SK-N-SH treated with all-trans-retinoic acid at 6 μM for 48 hours (cell line): ENCODE results near the gene PGR.

Experiments
- ATAC-seq: fragments of 200-7000 bp; cut with Tn5 transposase; 3 replicates; pipeline ENCODE4 v1.9.1; 2020; ENCODE audit warnings: mild to moderate bottlenecking, moderate library complexity
- ARNTL ChIP-seq: fragments of 450-650 bp; formaldehyde crosslinking; IDR thresholded peaks from 2 replicates; pipeline ENCODE4 v1.5.0; 2020; ENCODE audit warnings: low read depth, mild to moderate bottlenecking, moderate library complexity, borderline replicate concordance
- BACH2 ChIP-seq: fragments of 250-450 bp; sonication (Bioruptor Pico); IDR thresholded peaks from 2 replicates; pipeline ENCODE4 v1.9.0; 2021; ENCODE audit warnings: mild to moderate bottlenecking, borderline replicate concordance
- CSDC2 ChIP-seq: fragments of 250-450 bp; sonication (Bioruptor Pico); IDR thresholded peaks from 2 replicates; pipeline ENCODE4 v1.5.0; 2020; ENCODE audit warnings: mild to moderate bottlenecking, moderate library complexity
- ESRRG ChIP-seq: fragments of 250-450 bp; sonication (Bioruptor Pico); IDR thresholded peaks from 2 replicates; pipeline ENCODE4 v1.6.1; 2021; ENCODE audit warnings: mild to moderate bottlenecking
- GLIS3 ChIP-seq: fragments of 250-450 bp; sonication (Bioruptor Pico); IDR thresholded peaks from 2 replicates; pipeline ENCODE4 v1.5.0; 2020; ENCODE audit warnings: mild to moderate bottlenecking, moderate library complexity
- ISL1 ChIP-seq: fragments of 250-450 bp; sonication (Bioruptor Pico); IDR thresholded peaks from 2 replicates; pipeline ENCODE4 v2.1.2; 2022; ENCODE audit warnings: mild to moderate bottlenecking, moderate library complexity
- OSR1 ChIP-seq: fragments of 250-450 bp; sonication (Bioruptor Pico); IDR thresholded peaks from 2 replicates; pipeline ENCODE4 v1.8.0; 2022; ENCODE audit warnings: moderate library complexity, mild to moderate bottlenecking, inconsistent platforms
- PPARA ChIP-seq: fragments of 250-450 bp; sonication (Bioruptor Pico); IDR thresholded peaks from 2 replicates; pipeline ENCODE4 v1.5.0; 2020; ENCODE audit warnings: mild to moderate bottlenecking, borderline replicate concordance
- RARB ChIP-seq: fragments of 250-450 bp; sonication (Bioruptor Pico); IDR thresholded peaks from 2 replicates; pipeline ENCODE4 v1.8.0; 2021; ENCODE audit warnings: mild to moderate bottlenecking, moderate library complexity
- TCF4 ChIP-seq: fragments of 250-450 bp; sonication (Bioruptor Pico); IDR thresholded peaks from 2 replicates; pipeline ENCODE4 v1.8.0; 2021; ENCODE audit warnings: mild to moderate bottlenecking, moderate library complexity, borderline replicate concordance
- TOX ChIP-seq: fragments of 250-450 bp; sonication (Bioruptor Pico); IDR thresholded peaks from 2 replicates; pipeline ENCODE4 v1.8.0; 2021; ENCODE audit warnings: mild to moderate bottlenecking, moderate library complexity, borderline replicate concordance
- ZFP3 ChIP-seq: fragments of 250-450 bp; sonication (Bioruptor Pico); IDR thresholded peaks from 2 replicates; pipeline ENCODE4 v1.5.0; 2020; ENCODE audit warnings: mild to moderate bottlenecking, moderate library complexity
- ZFP30 ChIP-seq: fragments of 450-650 bp; formaldehyde crosslinking; IDR thresholded peaks from 2 replicates; pipeline ENCODE4 v1.5.0; 2022; ENCODE audit warnings: mild to moderate bottlenecking, moderate library complexity
- ZNF565 ChIP-seq: fragments of 450-650 bp; formaldehyde crosslinking; conservative IDR thresholded peaks from 2 replicates; pipeline ENCODE4 v1.5.0; 2020; ENCODE audit warnings: low read depth, mild to moderate bottlenecking, moderate library complexity
- ZNF70 ChIP-seq: fragments of 450-650 bp; formaldehyde crosslinking; IDR thresholded peaks from 2 replicates; pipeline ENCODE4 v1.5.0; 2020; ENCODE audit warnings: mild to moderate bottlenecking, moderate library complexity
- ZNF8 ChIP-seq: fragments of 450-650 bp; formaldehyde crosslinking; IDR thresholded peaks from 2 replicates; pipeline ENCODE4 v1.5.0; 2020; ENCODE audit warnings: mild to moderate bottlenecking, moderate library complexity
- TF ChIP-seq, protein P1 (sequence below): fragments of 250-450 bp; sonication (Bioruptor Pico); IDR thresholded peaks from 2 replicates; pipeline ENCODE4 v1.5.0; 2020; ENCODE audit warnings: mild to moderate bottlenecking, moderate library complexity
- TF ChIP-seq, protein P2 (sequence below): fragments of 250-450 bp; sonication (Bioruptor Pico); IDR thresholded peaks from 2 replicates; pipeline ENCODE4 v1.8.0; 2021; ENCODE audit warnings: low read depth, mild to moderate bottlenecking, moderate library complexity, borderline replicate concordance
- TF ChIP-seq, protein P3 (sequence below): fragments of 250-450 bp; sonication (Bioruptor Pico); IDR thresholded peaks from 2 replicates; pipeline ENCODE4 v1.8.0; 2020; ENCODE audit warnings: mild to moderate bottlenecking, moderate library complexity, borderline replicate concordance
- TF ChIP-seq, protein P4 (sequence below): fragments of 250-450 bp; sonication (Bioruptor Pico); IDR thresholded peaks from 2 replicates; pipeline ENCODE4 v1.5.1; 2021; ENCODE audit warnings: mild to moderate bottlenecking, moderate library complexity
- TF ChIP-seq, protein P5 (sequence below): fragments of 250-450 bp; sonication (Bioruptor Pico); IDR thresholded peaks from 2 replicates; pipeline ENCODE4 v1.5.1; 2020; ENCODE audit warnings: low read depth, mild to moderate bottlenecking, moderate library complexity

PGR gene

DNA sequence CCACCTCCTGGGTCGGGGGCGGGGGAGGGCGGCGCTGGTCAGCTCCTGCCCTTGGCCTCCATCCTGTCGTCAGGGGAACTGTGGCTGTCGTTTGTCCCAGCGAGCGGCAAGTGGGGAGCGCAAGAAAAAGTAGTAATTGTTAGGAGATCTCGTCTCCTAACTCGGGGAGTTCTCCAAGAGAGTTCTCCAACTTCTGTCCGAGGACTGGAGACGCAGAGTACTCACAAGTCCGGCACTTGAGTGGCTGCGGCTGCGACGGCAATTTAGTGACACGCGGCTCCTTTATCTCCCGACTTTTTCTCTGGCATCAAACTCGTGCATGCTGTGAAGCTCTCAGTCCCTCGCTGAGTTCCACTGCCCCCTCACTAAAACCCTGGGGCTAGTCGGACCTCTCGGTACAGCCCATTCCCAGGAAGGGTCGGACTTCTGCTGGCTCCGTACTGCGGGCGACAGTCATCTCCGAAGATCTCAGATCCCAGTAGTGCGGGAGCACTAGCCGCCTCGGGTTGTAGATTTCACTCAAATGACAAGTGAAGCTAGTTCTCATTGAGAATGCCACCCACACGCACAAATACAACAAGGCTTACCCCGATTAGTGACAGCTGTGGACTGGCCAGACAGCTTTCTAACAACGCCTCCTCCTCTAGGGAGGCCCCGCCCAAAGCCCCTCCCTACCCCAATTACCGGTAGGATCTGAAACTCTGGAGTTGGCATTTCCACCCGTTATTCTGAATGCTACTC lies at the start of gene PGR:
Gene PGR, minus strand, starts transcription at position 611 of the 741 bp plus-strand sequence. CDS start 743 bp downstream, outside the sequence.
- TF ChIP-seq ESRRG (CRISPR knock-in tag) (no peak), BACH2 (CRISPR knock-in tag) (no peak), TOX (no peak), GLIS3 (CRISPR knock-in tag) (no peak), RARB (CRISPR knock-in tag) (no peak), CSDC2 (CRISPR knock-in tag) (no peak), TCF4 (CRISPR knock-in tag) (no peak)
- no peak for ATAC-seq

DNA sequence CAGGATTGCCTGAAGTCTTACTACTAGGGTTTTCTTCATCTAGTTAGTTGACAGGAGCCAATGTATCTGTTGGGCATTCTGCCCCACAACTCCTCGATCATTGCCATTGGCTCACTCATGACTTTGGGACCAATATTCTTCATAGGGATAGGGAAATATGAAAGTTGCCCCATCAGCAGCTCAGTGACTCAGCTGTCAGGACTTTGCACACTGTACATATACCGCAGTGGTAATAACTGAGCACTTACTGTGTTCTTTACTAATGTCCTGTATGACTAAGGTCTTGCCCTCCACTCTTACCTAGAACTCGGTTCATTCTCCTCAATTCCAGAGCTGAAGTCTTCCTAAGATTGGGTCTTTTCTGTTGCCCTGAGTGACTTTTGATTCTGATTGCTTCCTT lies 46.8 kb upstream of the PGR start:
- TF ChIP-seq, protein P1, sequence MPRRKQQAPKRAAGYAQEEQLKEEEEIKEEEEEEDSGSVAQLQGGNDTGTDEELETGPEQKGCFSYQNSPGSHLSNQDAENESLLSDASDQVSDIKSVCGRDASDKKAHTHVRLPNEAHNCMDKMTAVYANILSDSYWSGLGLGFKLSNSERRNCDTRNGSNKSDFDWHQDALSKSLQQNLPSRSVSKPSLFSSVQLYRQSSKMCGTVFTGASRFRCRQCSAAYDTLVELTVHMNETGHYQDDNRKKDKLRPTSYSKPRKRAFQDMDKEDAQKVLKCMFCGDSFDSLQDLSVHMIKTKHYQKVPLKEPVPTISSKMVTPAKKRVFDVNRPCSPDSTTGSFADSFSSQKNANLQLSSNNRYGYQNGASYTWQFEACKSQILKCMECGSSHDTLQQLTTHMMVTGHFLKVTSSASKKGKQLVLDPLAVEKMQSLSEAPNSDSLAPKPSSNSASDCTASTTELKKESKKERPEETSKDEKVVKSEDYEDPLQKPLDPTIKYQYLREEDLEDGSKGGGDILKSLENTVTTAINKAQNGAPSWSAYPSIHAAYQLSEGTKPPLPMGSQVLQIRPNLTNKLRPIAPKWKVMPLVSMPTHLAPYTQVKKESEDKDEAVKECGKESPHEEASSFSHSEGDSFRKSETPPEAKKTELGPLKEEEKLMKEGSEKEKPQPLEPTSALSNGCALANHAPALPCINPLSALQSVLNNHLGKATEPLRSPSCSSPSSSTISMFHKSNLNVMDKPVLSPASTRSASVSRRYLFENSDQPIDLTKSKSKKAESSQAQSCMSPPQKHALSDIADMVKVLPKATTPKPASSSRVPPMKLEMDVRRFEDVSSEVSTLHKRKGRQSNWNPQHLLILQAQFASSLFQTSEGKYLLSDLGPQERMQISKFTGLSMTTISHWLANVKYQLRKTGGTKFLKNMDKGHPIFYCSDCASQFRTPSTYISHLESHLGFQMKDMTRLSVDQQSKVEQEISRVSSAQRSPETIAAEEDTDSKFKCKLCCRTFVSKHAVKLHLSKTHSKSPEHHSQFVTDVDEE (CRISPR knock-in tag): no peak
- no peak for TF ChIP-seq BACH2 (CRISPR knock-in tag)
- TF ChIP-seq, protein P2, sequence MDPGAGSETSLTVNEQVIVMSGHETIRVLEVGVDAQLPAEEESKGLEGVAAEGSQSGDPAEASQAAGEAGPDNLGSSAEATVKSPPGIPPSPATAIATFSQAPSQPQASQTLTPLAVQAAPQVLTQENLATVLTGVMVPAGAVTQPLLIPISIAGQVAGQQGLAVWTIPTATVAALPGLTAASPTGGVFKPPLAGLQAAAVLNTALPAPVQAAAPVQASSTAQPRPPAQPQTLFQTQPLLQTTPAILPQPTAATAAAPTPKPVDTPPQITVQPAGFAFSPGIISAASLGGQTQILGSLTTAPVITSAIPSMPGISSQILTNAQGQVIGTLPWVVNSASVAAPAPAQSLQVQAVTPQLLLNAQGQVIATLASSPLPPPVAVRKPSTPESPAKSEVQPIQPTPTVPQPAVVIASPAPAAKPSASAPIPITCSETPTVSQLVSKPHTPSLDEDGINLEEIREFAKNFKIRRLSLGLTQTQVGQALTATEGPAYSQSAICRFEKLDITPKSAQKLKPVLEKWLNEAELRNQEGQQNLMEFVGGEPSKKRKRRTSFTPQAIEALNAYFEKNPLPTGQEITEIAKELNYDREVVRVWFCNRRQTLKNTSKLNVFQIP (CRISPR knock-in tag): no peak
- no peak for TF ChIP-seq ISL1 (CRISPR knock-in tag)
- TF ChIP-seq, protein P3, sequence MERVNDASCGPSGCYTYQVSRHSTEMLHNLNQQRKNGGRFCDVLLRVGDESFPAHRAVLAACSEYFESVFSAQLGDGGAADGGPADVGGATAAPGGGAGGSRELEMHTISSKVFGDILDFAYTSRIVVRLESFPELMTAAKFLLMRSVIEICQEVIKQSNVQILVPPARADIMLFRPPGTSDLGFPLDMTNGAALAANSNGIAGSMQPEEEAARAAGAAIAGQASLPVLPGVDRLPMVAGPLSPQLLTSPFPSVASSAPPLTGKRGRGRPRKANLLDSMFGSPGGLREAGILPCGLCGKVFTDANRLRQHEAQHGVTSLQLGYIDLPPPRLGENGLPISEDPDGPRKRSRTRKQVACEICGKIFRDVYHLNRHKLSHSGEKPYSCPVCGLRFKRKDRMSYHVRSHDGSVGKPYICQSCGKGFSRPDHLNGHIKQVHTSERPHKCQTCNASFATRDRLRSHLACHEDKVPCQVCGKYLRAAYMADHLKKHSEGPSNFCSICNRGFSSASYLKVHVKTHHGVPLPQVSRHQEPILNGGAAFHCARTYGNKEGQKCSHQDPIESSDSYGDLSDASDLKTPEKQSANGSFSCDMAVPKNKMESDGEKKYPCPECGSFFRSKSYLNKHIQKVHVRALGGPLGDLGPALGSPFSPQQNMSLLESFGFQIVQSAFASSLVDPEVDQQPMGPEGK (CRISPR knock-in tag): no peak
- no peak for TF ChIP-seq CSDC2 (CRISPR knock-in tag)
- ATAC-seq: no peak

DNA sequence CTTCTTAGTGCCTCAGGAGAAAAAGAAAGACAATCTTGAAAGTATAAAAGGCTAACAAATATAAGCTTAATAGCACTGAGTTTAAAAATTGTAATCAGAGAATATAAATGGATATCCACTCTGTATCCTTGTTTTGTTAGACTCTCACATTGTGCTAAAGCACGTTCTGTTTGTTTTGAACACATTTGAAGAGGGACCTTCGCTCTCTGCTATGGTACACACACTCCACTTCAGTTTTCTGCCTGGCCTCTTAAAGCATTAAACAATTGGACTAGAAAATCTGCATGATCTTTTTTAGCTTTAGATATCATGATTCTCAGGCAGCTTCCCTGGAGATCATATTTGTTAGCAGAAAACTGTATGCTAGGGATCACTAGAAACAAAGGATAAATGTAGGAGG lies 40.3 kb upstream of the PGR start:
- no peak for TF ChIP-seq ZNF8 (CRISPR knock-in tag)
- no peak for TF ChIP-seq RARB (CRISPR knock-in tag)
- no peak for TF ChIP-seq ZNF70 (CRISPR knock-in tag)
- TF ChIP-seq GLIS3 (CRISPR knock-in tag): no peak
- TF ChIP-seq ZFP3 (CRISPR knock-in tag): no peak
- TF ChIP-seq OSR1: no peak
- TF ChIP-seq ESRRG (CRISPR knock-in tag): no peak
- no peak for TF ChIP-seq TOX
- no peak for TF ChIP-seq ZNF565 (CRISPR knock-in tag)
- no peak for TF ChIP-seq ARNTL
- no peak for TF ChIP-seq ZFP30
- TF ChIP-seq PPARA (CRISPR knock-in tag): no peak
- TF ChIP-seq CSDC2 (CRISPR knock-in tag): no peak
- TF ChIP-seq ISL1 (CRISPR knock-in tag): no peak
- TF ChIP-seq, protein P4, sequence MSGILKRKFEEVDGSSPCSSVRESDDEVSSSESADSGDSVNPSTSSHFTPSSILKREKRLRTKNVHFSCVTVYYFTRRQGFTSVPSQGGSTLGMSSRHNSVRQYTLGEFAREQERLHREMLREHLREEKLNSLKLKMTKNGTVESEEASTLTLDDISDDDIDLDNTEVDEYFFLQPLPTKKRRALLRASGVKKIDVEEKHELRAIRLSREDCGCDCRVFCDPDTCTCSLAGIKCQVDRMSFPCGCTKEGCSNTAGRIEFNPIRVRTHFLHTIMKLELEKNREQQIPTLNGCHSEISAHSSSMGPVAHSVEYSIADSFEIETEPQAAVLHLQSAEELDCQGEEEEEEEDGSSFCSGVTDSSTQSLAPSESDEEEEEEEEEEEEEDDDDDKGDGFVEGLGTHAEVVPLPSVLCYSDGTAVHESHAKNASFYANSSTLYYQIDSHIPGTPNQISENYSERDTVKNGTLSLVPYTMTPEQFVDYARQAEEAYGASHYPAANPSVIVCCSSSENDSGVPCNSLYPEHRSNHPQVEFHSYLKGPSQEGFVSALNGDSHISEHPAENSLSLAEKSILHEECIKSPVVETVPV: no peak
- TF ChIP-seq TCF4 (CRISPR knock-in tag): no peak
- TF ChIP-seq, protein P5, sequence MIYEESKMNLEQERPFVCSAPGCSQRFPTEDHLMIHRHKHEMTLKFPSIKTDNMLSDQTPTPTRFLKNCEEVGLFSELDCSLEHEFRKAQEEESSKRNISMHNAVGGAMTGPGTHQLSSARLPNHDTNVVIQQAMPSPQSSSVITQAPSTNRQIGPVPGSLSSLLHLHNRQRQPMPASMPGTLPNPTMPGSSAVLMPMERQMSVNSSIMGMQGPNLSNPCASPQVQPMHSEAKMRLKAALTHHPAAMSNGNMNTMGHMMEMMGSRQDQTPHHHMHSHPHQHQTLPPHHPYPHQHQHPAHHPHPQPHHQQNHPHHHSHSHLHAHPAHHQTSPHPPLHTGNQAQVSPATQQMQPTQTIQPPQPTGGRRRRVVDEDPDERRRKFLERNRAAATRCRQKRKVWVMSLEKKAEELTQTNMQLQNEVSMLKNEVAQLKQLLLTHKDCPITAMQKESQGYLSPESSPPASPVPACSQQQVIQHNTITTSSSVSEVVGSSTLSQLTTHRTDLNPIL: no peak
- ATAC-seq: no peak
